Panc1 (cell line): ENCODE results near the gene CHERP. TPM values are rescaled to one million over a fixed set of nuclear protein-coding genes. Genes with fewer than 3 reads are reported as not detected.
A peak's percentile ranks its signal among the peaks of the same experiment; 100 is the strongest.
"Not testable (repeated sequence)": the region's sequence is repeated elsewhere in the genome, so short reads cannot be mapped to it uniquely, and the experiment has no call there.

Source experiments
- ATAC-seq: fragments of 200-7000 bp; cut with Tn5 transposase; 2 replicates; pipeline ENCODE4 v1.9.1; 2020; ENCODE audit warnings: mild to moderate bottlenecking, moderate library complexity
- BruUV-seq: library from RNA; stranded (reverse); fragments of 400-500 nt; replicated peaks from 2 replicates; lab custom pipeline; 2021; lab: Mats Ljungman, UMichigan
- CTCF ChIA-PET: fragments of 300-600 bp; sonication (Branson Sonifier 250); formaldehyde crosslinking; loops from one replicate; lab custom pipeline; 2022; ENCODE audit warnings: antibody characterized with exemption; lab: Charles Lee
- POLR2A ChIA-PET: fragments of 300-600 bp; sonication (Branson Sonifier 250); formaldehyde crosslinking; loops from one replicate; lab custom pipeline; 2022; ENCODE audit warnings: antibody characterized with exemption; lab: Charles Lee
- DNase-seq: peaks from one replicate; pipeline ENCODE4 v3.0.0-alpha.2; 2010; ENCODE audit warnings: low read depth, low spot score
- H3K27ac ChIP-seq: 2 replicates; pipeline ENCODE4 v1.5.1; 2011; ENCODE audit warnings: mild to moderate bottlenecking, low read length, inconsistent platforms
- H3K27me3 ChIP-seq: fragments of 200-500 bp; sonication (Bioruptor generic); 2 replicates; pipeline ENCODE4 v1.6.0; 2014; ENCODE audit warnings: low read length, inconsistent platforms; ENCODE audit not compliant: control insufficient read depth, insufficient read depth
- H3K36me3 ChIP-seq: fragments of 200-500 bp; sonication (Bioruptor generic); 2 replicates; pipeline ENCODE4 v1.5.1; 2014; ENCODE audit warnings: inconsistent platforms, mild to moderate bottlenecking, low read length, moderate library complexity; ENCODE audit not compliant: control insufficient read depth, insufficient read depth
- H3K4me1 ChIP-seq: 2 replicates; pipeline ENCODE4 v1.5.1; 2011; ENCODE audit warnings: inconsistent platforms, mild to moderate bottlenecking, low read length, moderate library complexity; ENCODE audit not compliant: control insufficient read depth, insufficient read depth
- H3K4me3 ChIP-seq, 2 experiments: 2 replicates each; pipeline ENCODE4 v1.5.1; 2011 to 2012; ENCODE audit warnings: low read depth in 2 of 2, low read length in 2 of 2, mild to moderate bottlenecking in 2 of 2, inconsistent platforms in 1 of 2, moderate library complexity in 1 of 2
- H3K9me3 ChIP-seq: fragments of 200-500 bp; sonication (Bioruptor generic); 2 replicates; pipeline ENCODE4 v1.5.1; 2014; ENCODE audit warnings: low read depth, mild to moderate bottlenecking, inconsistent platforms, low read length, moderate library complexity; ENCODE audit not compliant: control insufficient read depth, insufficient read depth
- CTCF ChIP-seq: fragments of 450-650 bp; IDR thresholded peaks from 2 replicates; pipeline ENCODE4 v1.5.1; 2017; ENCODE audit warnings: mild to moderate bottlenecking
- POLR2AphosphoS5 ChIP-seq: IDR thresholded peaks from 2 replicates; pipeline ENCODE4 v1.6.1; 2012; ENCODE audit warnings: mild to moderate bottlenecking, low read depth, low read length, moderate library complexity
- SIN3A ChIP-seq: IDR thresholded peaks from 2 replicates; pipeline ENCODE4 v1.6.1; 2012; ENCODE audit warnings: low read depth, mild to moderate bottlenecking, low read length, moderate library complexity, borderline replicate concordance; ENCODE audit not compliant: insufficient read depth
- TCF7L2 ChIP-seq: IDR thresholded peaks from 2 replicates; pipeline ENCODE4 v1.6.1; 2011; ENCODE audit warnings: mild to moderate bottlenecking, low read depth, low read length, inconsistent platforms
- in situ Hi-C: cut with HindIII; loops from 2 replicates; pipeline ENCODE4 v1.10.0; 2016; ENCODE audit warnings: low sequenced_read_pairs, low pct_unique_long_range_greater_than_20kb
- intact Hi-C: fragments of 100-400 bp; cut with micrococcal nuclease; formaldehyde crosslinking; loops from one replicate; pipeline ENCODE4 v1.10.0; 2022; ENCODE audit not compliant: unreplicated experiment
- total RNA-seq: library from RNA; stranded (reverse); gene quantifications from one replicate; pipeline ENCODE4 v1.2.1, GENCODE V29; 2021; ENCODE audit not compliant: unreplicated experiment
- TF ChIP-seq, protein P1 (sequence below), 2 experiments: IDR thresholded peaks; 2 replicates each; pipeline ENCODE4 v1.6.1; 2011 to 2012; ENCODE audit warnings: low read depth in 2 of 2, control low read depth in 1 of 2, low read length in 1 of 2, mild to moderate bottlenecking in 1 of 2, moderate library complexity in 1 of 2; ENCODE audit not compliant: insufficient read depth in 1 of 2

Gene CHERP
- total RNA-seq, 1 experiment from 2014 or later: 48.3 TPM

DNA sequence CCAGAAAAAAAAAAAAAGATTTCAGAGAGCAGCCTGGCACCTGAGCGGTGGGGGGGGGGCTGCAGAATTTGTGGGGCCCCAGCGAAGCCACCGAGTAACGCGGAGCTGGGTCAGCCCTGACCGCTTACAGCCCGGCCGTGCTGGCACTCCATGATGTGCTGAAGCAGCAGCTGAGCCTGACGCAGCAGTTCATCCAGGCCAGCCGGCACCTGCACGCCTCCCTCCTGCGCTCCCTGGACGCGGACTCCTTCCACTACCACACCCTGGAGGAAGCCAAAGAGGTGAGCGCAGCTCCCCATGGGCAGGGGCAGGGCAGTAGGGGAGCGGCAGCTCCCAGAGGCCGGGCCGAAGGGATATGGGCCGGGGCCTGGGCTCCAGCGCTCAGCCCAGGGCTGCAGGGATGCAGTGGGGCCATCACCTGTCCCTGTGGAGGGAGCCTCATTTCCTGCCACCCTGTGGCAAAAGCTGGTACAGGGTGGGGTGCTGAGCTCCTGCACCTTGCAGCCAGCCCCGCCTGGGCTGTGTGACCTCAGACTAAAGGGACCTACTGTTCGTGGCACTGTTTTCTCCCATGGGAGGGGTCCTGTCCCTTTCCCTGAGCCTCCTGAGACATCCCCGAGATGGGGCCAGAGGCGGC is 27.7 kb downstream of the CHERP start:
- intact Hi-C loops: no loop called here
- no peak overlapping the region for H3K27ac ChIP-seq
- TF ChIP-seq SIN3A (no peak), TCF7L2 (no peak), POLR2AphosphoS5 (no peak), CTCF (no peak)
- TF ChIP-seq, protein P1, sequence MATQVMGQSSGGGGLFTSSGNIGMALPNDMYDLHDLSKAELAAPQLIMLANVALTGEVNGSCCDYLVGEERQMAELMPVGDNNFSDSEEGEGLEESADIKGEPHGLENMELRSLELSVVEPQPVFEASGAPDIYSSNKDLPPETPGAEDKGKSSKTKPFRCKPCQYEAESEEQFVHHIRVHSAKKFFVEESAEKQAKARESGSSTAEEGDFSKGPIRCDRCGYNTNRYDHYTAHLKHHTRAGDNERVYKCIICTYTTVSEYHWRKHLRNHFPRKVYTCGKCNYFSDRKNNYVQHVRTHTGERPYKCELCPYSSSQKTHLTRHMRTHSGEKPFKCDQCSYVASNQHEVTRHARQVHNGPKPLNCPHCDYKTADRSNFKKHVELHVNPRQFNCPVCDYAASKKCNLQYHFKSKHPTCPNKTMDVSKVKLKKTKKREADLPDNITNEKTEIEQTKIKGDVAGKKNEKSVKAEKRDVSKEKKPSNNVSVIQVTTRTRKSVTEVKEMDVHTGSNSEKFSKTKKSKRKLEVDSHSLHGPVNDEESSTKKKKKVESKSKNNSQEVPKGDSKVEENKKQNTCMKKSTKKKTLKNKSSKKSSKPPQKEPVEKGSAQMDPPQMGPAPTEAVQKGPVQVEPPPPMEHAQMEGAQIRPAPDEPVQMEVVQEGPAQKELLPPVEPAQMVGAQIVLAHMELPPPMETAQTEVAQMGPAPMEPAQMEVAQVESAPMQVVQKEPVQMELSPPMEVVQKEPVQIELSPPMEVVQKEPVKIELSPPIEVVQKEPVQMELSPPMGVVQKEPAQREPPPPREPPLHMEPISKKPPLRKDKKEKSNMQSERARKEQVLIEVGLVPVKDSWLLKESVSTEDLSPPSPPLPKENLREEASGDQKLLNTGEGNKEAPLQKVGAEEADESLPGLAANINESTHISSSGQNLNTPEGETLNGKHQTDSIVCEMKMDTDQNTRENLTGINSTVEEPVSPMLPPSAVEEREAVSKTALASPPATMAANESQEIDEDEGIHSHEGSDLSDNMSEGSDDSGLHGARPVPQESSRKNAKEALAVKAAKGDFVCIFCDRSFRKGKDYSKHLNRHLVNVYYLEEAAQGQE (IDR thresholded peaks at IDR 0.05; ENCODE audit: insufficient read depth in 1 of 2, low read depth in 2 of 2, low read length in 1 of 2): no peak
- ATAC-seq (peak; percentile 31; the same call in 1 of the 2 replicates), DNase-seq (no peak)
- ChIA-PET CTCF (no interaction called here), POLR2A (no interaction called here)
- H3K27me3 ChIP-seq: no peaks in the 10 kb centered on the region
- no peaks in the 10 kb centered on the region for H3K9me3 ChIP-seq
- in situ Hi-C loops: no loop called here
- no peaks in the 10 kb centered on the region for H3K4me1 ChIP-seq
- no peaks in the 10 kb centered on the region; the same call in 1 of the 2 replicates for H3K36me3 ChIP-seq
- no peak overlapping the region for H3K4me3 ChIP-seq
- BruUV-seq: no TSS peak

DNA sequence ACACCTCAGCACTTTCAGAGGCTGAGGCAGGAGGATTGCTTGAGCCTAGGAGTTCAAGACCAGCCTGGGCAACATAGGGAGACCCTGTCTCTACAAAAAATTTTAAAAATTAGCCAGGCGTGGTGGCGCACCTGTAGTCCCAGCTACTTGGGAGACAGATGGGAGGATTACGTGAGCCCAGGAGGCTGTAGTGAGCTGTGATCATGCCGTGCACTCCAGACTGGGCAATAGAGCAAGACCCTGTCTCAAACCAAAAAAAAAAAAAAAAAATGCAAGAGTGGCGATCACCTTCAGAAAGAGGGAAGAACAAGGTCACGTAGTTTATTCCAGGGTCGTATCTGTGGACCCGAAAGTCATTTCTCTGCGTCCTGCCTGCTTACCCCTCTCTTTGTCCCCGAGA is 29.6 kb downstream of the CHERP start:
- H3K9me3 ChIP-seq, H3K4me1 ChIP-seq, H3K36me3 ChIP-seq, DNase-seq, H3K4me3 ChIP-seq, intact Hi-C loops, BruUV-seq, H3K27me3 ChIP-seq, CTCF ChIA-PET, H3K27ac ChIP-seq, in situ Hi-C loops, ATAC-seq: not testable (repeated sequence)
- POLR2A ChIA-PET: interaction anchor here (0.6 kb wide), 1 partner anchor 58 kb away, joined by 4 read pairs; no protein-coding TSS in a partner anchor
